K562 (cell line): Measurements from ENCODE around the gene TCHP. TPM values are rescaled to one million over a fixed set of nuclear protein-coding genes. Genes with fewer than 3 reads are reported as not detected.

Experiments
- MGA ChIP-seq: fragments of 450-650 bp; IDR thresholded peaks from 2 replicates; pipeline ENCODE4 v1.6.1; 2016; ENCODE audit warnings: mild to moderate bottlenecking, moderate library complexity
- SMC3 ChIP-seq: conservative IDR thresholded peaks from 2 replicates; pipeline ENCODE4 v1.6.1; 2011; ENCODE audit warnings: low read depth, low read length, improper control_type of control experiment; ENCODE audit not compliant: insufficient read depth
- polyA plus RNA-seq, 8 experiments: library from polyadenylated mRNA; depleted of rRNA in 4 of 8; stranded (reverse) in 5 of 8; unstranded in 3 of 8; fragments of >200 nt; fragmentation: Nextera tagmentation in 2 of 8; fragmentation: Illumina TruSeq in 1 of 8; extraction: Ambion mirVana in 2 of 8; extraction: Trizol in 1 of 8; gene quantifications; 2 replicates each; pipeline versions ENCODE4 v1.2.1 to v1.2.3, GENCODE V29; 2011 to 2014; ENCODE audit warnings: inconsistent platforms in 1 of 8, missing spikeins in 1 of 8
- total RNA-seq, 7 experiments: library from RNA; depleted of rRNA in 6 of 7; stranded (reverse); fragments of >200 nt in 6 of 7; fragmentation: Illumina TruSeq in 2 of 7; extraction: Trizol in 2 of 7; gene quantifications; 2 replicates each; pipeline versions ENCODE4 v1.2.1 to v1.2.3, GENCODE V29; 2011 to 2021; ENCODE audit warnings: low replicate concordance in 1 of 7
- TF ChIP-seq, protein P1 (sequence below), 2 experiments: fragments of 450-650 bp; IDR thresholded peaks; 2 replicates each; pipeline ENCODE4 v1.6.1; 2018; ENCODE audit warnings: mild to moderate bottlenecking in 2 of 2, low read depth in 1 of 2; ENCODE audit not compliant: partially characterized antibody in 2 of 2

Gene TCHP
- total and polyA plus RNA-seq, 9 of the 15 experiments (the other 6 are each of a cell fraction or from before 2014, with no cell fraction given): 3.4 to 30.4 (median 19.7) TPM

DNA sequence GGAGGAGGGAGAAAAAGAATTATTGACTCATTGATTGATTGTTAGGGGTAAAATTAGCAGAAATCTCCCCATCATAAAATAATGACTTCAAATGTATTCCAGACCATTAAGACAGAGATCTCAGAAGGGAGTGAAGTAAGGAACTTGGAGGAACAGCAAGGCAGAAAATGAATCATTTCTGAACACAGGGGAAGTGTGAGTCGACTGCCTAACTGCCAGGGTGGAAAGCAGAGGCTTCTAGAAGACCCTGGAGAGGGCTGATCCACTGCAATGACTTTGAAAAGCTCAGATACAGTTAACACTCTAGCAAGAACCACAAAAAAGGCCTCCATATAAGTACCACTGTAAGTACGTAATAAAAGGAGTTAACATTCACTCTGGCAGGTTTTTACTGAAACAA lies 29.4 kb upstream of the TCHP start (continued):
- TF ChIP-seq MGA: no peak
- TF ChIP-seq, protein P1, sequence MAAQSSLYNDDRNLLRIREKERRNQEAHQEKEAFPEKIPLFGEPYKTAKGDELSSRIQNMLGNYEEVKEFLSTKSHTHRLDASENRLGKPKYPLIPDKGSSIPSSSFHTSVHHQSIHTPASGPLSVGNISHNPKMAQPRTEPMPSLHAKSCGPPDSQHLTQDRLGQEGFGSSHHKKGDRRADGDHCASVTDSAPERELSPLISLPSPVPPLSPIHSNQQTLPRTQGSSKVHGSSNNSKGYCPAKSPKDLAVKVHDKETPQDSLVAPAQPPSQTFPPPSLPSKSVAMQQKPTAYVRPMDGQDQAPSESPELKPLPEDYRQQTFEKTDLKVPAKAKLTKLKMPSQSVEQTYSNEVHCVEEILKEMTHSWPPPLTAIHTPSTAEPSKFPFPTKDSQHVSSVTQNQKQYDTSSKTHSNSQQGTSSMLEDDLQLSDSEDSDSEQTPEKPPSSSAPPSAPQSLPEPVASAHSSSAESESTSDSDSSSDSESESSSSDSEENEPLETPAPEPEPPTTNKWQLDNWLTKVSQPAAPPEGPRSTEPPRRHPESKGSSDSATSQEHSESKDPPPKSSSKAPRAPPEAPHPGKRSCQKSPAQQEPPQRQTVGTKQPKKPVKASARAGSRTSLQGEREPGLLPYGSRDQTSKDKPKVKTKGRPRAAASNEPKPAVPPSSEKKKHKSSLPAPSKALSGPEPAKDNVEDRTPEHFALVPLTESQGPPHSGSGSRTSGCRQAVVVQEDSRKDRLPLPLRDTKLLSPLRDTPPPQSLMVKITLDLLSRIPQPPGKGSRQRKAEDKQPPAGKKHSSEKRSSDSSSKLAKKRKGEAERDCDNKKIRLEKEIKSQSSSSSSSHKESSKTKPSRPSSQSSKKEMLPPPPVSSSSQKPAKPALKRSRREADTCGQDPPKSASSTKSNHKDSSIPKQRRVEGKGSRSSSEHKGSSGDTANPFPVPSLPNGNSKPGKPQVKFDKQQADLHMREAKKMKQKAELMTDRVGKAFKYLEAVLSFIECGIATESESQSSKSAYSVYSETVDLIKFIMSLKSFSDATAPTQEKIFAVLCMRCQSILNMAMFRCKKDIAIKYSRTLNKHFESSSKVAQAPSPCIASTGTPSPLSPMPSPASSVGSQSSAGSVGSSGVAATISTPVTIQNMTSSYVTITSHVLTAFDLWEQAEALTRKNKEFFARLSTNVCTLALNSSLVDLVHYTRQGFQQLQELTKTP (IDR thresholded peaks at IDR 0.05; ENCODE audit: low read depth in 1 of 2, partially characterized antibody in 2 of 2): no peak
- TF ChIP-seq SMC3: no peak
